ENCODE measurements around the gene UFD1. TPM values are rescaled to one million over a fixed set of nuclear protein-coding genes. Genes with fewer than 3 reads are reported as not detected.
A peak's percentile ranks its signal among the peaks of the same experiment; 100 is the strongest.

The UFD1 gene
- total and polyA plus RNA-seq, 9 of the 15 experiments (the other 6 are each of a cell fraction or from before 2014, with no cell fraction given): 238 to 645 (median 363) TPM

DNA sequence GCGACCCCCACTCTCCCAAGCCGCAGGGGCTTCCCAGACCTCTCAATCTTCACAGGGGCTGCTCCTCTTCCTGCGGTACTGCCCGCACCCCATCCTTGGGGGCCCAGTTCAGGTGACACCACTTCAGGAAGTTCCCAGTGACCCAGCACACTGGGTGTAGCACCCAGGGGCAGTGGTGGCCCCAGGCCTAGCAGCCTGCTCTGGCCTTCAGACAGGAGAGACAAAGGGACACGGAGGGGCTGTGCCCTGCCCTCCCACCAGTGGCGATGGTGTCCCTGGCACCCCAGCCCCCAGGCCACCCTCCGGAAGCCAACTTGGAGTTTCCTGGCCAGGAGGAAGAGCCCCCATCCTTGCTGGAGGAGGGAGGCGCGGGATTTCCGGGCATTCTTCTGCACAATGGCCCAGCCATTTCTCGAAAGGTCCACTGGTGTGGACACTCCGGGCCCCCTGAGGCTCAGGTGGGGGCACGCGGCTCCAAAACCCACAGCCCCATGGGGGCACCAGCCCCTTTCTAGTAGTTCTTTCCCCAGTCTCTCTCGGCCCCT lies 46.2 kb upstream of the UFD1 start:
- H3K27ac ChIP-seq (ENCODE audit: extremely low read depth, low read depth, low read length): no peak overlapping the region
- H3K4me2 ChIP-seq (ENCODE audit: insufficient read depth, low read length): no peak overlapping the region
- no peaks in the 10 kb centered on the region for H3K9me3 ChIP-seq (replicated peaks; ENCODE audit: control insufficient read depth, insufficient read depth, low read depth, low read length)
- H3K9me1 ChIP-seq (ENCODE audit: control insufficient read depth, insufficient read depth, low read length): no peaks in the 10 kb centered on the region
- BruUV-seq (replicated peaks): no TSS peak
- peaks cover 26 to 36% of the 10 kb centered on the region in 2 experiments for H3K27me3 ChIP-seq (ENCODE audit: control insufficient read depth in 2 of 2, insufficient read depth in 2 of 2, low read length in 2 of 2)
- WGBS (ENCODE audit: insufficient coverage, low coverage, missing lambda C conversion rate): 43% methylated on average over 15 of the region's 15 CpGs
- H4K20me1 ChIP-seq (replicated peaks; ENCODE audit: control insufficient read depth, insufficient read depth, low read length): peaks cover 22% of the 10 kb centered on the region
- H3K4me1 ChIP-seq (replicated peaks in 1 of 2; ENCODE audit: control insufficient read depth in 2 of 2, insufficient read depth in 2 of 2, low read length in 2 of 2): peaks cover 0 to 49% of the 10 kb centered on the region in 2 experiments; a peak in 3 of 5 replicates
- no peak overlapping the region for H3K4me3 ChIP-seq
- no peaks in the 10 kb centered on the region for H3K79me2 ChIP-seq (ENCODE audit: control insufficient read depth, insufficient read depth, low read length)
- ChIA-PET CTCF (ENCODE audit: low intra/inter-chr PET ratio) (interaction anchor here (0.7 kb wide), 1 partner anchor 986 kb away, joined by 3 read pairs; no protein-coding TSS in a partner anchor), POLR2A (interaction anchor here (2.2 kb wide), 1 partner anchor 12 kb away, joined by 6 read pairs; no protein-coding TSS in a partner anchor)
- DNase-seq (ENCODE audit: extremely low read depth in 1 of 4, low spot score in 3 of 4): peak in 2 of 4 experiments; percentile 44 to 47
- FAIRE-seq: no peak
- no peak for ATAC-seq
- in situ Hi-C loops (cut with MboI): no loop called here
- no peak overlapping the region for H2AFZ ChIP-seq (ENCODE audit: low read depth, low read length)
- peak overlapping the region in 1 of 2 experiments; percentile 33; a peak in 2 of 4 replicates for H3K9ac ChIP-seq (ENCODE audit: insufficient read depth in 1 of 2, low read depth in 2 of 2, low read length in 2 of 2)
- intact Hi-C loops (cut with micrococcal nuclease): no loop called here
- H3K36me3 ChIP-seq (ENCODE audit: control insufficient read depth, insufficient read depth, low read length): peaks cover 26% of the 10 kb centered on the region; the same call in 1 of the 3 replicates
- TF ChIP-seq, protein P1, sequence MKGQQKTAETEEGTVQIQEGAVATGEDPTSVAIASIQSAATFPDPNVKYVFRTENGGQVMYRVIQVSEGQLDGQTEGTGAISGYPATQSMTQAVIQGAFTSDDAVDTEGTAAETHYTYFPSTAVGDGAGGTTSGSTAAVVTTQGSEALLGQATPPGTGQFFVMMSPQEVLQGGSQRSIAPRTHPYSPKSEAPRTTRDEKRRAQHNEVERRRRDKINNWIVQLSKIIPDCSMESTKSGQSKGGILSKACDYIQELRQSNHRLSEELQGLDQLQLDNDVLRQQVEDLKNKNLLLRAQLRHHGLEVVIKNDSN (CRISPR knock-in tag; IDR thresholded peaks at IDR 0.05): 0 out of 2 replicates have a peak, but pooled peaks have one; percentile 4
- TF ChIP-seq C11orf30 (IDR thresholded peaks at IDR 0.05; ENCODE audit: low read depth) (no peak), SMAD3 (CRISPR knock-in tag; conservative IDR thresholded peaks at IDR 0.05) (no peak), GTF2F1 (IDR thresholded peaks at IDR 0.05; ENCODE audit: low read depth, low read length) (0 out of 2 replicates have a peak, but pooled peaks have one; percentile 61), POLR2G (IDR thresholded peaks at IDR 0.05; ENCODE audit: low read depth, low read length) (peak; percentile 6; the same call in 1 of the 2 replicates)
- TF ChIP-seq, protein P2, sequence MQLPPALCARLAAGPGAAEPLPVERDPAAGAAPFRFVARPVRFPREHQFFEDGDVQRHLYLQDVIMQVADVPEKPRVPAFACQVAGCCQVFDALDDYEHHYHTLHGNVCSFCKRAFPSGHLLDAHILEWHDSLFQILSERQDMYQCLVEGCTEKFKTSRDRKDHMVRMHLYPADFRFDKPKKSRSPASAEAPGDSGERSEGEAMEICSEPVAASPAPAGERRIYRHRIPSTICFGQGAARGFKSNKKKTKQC (CRISPR knock-in tag; IDR thresholded peaks at IDR 0.05): peak; percentile 46
- TF ChIP-seq, protein P3, sequence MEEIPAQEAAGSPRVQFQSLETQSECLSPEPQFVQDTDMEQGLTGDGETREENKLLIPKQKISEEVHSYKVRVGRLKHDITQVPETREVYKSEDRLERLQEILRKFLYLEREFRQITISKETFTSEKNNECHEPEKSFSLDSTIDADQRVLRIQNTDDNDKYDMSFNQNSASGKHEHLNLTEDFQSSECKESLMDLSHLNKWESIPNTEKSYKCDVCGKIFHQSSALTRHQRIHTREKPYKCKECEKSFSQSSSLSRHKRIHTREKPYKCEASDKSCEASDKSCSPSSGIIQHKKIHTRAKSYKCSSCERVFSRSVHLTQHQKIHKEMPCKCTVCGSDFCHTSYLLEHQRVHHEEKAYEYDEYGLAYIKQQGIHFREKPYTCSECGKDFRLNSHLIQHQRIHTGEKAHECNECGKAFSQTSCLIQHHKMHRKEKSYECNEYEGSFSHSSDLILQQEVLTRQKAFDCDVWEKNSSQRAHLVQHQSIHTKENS (CRISPR knock-in tag; IDR thresholded peaks at IDR 0.05): no peak
- TF ChIP-seq, protein P4, sequence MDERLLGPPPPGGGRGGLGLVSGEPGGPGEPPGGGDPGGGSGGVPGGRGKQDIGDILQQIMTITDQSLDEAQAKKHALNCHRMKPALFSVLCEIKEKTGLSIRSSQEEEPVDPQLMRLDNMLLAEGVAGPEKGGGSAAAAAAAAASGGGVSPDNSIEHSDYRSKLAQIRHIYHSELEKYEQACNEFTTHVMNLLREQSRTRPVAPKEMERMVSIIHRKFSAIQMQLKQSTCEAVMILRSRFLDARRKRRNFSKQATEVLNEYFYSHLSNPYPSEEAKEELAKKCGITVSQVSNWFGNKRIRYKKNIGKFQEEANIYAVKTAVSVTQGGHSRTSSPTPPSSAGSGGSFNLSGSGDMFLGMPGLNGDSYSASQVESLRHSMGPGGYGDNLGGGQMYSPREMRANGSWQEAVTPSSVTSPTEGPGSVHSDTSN (CRISPR knock-in tag; IDR thresholded peaks at IDR 0.05; ENCODE audit: low read depth): 0 out of 2 replicates have a peak, but pooled peaks have one; percentile 0
- TF ChIP-seq, protein P4 (tag; conservative IDR thresholded peaks at IDR 0.05; ENCODE audit: low read depth): no peak
